Measurements from ENCODE around the gene RAB21. TPM values are rescaled to one million over a fixed set of nuclear protein-coding genes. Genes with fewer than 3 reads are reported as not detected.
"Not testable (repeated sequence)": the region's sequence is repeated elsewhere in the genome, so short reads cannot be mapped to it uniquely, and the experiment has no call there.

The RAB21 gene
- polyA plus RNA-seq, 4 donors = 59.6 to 70.3 (median 67.4) TPM

DNA sequence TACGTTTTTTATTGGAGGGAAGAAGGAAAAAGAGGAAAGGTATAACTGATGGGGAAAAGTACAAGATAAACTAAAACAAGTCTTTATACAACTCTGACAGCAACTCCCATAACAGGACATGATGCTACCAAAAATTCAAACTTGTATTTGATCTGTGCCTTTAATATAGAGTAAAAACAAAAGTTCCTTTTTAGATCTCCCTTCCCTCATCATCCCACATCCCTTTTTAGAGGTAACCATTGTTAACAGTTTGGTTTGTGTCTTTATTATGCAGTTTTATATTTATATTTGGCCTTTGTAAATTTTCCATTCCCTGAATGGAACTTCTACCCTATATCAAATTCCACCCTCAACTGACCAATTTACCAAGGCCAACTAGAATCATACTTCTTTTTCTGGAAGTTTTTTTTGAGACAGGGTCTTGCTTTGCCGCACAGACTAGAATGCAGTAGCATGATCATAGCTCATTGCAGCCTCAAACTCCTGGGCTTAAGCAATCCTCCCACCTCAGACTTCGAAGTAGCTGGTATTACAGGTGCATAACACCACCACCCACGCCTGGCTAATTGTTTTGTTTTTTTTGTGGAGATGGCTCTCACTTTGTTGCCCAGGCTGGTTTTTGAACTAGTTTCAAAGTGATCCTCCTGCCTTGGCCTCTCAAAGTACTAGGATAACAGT, 36.9 kb downstream of the RAB21 start:
- DNase-seq (ENCODE audit: low read depth in 4 of 4, low spot score in 2 of 4) = no peak

DNA sequence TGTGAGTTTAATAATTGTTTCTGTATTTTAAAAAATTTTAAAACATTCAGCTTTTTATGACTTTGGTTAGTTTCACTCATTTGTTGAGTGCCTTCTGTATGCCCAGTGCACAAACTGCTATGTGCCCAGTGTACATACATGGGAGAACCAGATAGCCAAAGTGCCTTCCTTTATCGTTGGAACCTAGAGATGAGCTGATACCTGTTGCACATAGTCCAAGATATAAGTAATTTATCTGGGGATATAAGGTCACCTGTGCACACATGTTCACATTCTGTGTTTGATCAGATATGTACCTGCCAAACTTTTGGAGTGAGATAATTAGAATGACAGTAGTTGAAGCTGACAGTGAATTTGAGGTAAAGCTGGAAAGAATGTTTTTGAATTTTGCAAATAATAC, 37.9 kb downstream of the RAB21 start:
- DNase-seq (ENCODE audit: low read depth in 4 of 4, low spot score in 2 of 4) = no peak

DNA sequence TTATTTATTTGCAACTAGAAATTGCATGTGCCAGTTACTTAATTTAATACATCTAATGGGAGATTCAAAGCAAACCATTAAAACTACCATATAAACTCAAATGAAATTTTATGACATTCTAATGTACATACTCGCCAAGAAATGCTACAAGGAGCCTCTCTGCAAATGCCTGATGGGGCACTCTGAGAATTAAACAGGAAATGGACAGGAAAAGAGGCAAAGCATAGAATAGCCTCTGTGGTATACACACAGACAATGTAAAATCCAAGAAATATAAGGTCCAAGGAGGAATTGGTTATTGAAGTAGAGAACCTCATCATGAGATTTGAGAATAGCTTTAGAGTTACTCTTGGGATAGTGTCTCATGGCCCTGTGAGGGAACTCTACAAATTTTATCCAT, 41.2 kb downstream of the RAB21 start:
- no peak for DNase-seq (ENCODE audit: low read depth in 4 of 4, low spot score in 2 of 4)

DNA sequence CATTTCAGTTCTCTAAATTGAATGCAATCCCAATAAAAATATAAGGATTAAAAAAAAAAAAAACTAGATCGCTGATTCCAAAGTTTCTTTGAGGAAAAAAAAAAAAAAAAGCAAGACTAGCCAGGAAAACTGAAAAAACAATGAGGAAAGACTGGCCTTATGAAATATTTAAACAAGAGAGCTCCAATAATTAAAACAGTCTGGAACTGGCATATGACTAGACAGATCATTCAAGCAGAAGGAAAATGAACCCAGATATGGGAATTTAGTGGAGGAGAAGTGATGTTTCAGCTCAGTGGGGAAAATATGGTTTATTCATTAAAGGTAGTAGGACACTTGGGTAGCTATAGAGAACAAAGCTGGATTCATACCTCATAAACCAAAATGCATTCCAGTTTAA, 42.9 kb downstream of the RAB21 start:
- DNase-seq (ENCODE audit: low read depth in 4 of 4, low spot score in 2 of 4) = no peak

DNA sequence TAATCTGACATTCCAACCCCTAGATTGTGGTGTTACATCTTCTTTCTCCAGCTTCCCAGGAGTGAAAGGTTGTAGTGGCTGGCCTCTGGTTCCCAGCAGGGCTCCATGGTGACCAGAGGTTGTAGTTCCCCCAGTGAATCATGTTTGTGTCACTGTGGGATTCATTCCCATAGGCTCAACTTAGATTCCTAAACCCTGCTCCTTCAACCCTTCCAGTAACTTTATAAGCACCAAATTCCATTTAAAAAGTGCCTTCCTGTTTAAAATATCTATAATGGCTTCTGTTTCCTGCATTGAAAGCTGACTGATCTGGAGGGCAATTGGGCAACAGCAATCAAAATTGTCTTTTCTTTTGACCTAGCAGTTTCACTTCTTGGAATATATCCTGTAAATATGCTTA, 44.4 kb downstream of the RAB21 start:
- no peak for DNase-seq (ENCODE audit: low read depth in 4 of 4, low spot score in 2 of 4)

DNA sequence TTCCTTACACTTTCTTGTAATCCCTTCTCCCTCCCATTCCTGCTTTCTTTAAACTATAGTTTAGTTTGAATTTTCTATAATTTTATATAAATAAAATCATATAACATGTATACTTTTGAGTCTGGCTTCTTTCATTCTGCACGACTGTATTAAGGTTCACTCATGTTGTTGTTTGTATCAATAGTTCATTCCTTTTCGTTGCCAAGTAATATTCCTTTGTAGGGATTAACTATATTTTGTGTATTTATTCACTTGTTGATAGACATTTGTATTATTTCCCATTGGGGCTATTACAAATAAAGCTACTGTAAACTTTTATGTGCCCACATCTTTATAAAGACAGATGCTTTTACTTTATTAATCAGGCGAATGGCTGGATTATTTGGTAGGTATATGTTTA, 45.5 kb downstream of the RAB21 start:
- no peak for DNase-seq (ENCODE audit: low read depth in 4 of 4, low spot score in 2 of 4)

DNA sequence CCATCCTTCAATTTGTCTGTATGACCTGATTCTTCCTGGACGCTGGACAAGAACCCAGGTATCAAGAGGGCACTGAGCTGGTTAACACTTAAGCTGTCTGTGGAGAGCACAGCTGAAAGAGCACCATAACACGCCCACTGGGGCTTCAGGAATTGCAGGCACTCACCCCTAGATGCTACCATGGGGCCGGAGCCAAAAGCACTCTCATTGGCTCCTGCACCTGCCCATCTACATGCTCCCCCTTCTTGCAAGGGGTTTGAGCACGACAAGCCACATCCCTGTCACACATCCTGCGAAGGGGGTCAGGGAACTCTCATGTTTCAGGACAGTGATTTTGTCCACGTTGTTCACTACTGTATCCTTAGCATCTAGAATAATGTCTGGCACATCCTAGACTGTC, 49.8 kb downstream of the RAB21 start:
- DNase-seq (ENCODE audit: low read depth in 4 of 4, low spot score in 2 of 4) = no peak

DNA sequence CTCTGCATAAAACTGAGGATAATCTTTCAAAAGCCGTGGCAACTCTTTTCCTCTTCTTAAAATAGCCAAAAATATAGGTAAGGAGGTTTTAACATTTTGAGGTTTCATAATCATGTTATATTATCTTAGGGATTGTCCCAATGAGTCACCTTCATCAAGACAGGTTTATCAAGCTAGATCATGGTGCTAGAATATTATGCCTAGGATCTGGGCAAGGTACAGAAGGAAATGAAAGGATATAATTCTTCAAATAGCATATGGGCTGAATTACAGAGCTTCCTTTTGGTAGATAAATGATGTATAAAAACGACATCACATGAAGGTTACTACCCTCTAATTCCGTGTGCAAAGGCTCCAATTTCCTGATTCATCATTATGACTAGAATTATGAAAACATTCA, 56.3 kb downstream of the RAB21 start:
- DNase-seq (ENCODE audit: low read depth in 4 of 4, low spot score in 2 of 4) = no peak

DNA sequence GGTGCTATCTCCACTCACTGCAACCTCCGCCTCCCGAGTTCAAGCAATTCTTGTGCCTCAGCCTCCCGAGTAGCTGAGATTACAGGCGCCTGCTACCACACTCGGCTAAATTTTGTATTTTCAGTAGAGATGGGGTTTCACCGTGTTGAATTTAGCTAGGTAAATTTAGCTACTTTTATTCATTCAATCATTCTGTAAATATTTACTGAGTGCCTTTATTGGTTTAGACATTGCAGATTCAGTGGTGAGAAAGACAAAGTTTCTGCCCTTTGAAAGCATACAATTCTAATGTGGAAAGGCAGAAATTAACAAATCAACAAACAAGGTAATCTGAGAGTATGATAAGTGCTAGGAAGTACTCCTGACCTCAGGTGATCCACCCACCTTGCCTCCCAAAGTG, 60.6 kb downstream of the RAB21 start:
- not testable (repeated sequence) for DNase-seq (ENCODE audit: low read depth in 4 of 4, low spot score in 2 of 4)

DNA sequence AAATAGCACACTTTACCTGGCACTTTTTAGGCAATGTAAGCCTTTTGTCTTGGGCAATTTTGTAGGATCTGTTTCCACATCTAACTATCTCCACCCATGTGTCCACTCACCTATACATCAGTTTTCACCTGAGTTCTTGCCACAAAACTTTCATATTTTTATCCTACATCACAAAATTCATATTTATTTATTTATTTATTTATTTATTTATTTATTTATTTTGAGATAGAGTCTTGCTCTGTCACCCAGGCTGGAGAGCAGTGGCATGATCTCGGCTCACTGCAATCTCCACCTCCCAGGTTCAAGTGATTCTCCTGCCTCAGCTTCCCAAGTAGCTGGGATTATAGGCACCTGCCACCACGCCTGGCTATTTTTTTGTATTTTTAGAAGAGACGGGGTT, 67.4 kb downstream of the RAB21 start:
- not testable (repeated sequence) for DNase-seq (ENCODE audit: low read depth in 4 of 4, low spot score in 2 of 4)

DNA sequence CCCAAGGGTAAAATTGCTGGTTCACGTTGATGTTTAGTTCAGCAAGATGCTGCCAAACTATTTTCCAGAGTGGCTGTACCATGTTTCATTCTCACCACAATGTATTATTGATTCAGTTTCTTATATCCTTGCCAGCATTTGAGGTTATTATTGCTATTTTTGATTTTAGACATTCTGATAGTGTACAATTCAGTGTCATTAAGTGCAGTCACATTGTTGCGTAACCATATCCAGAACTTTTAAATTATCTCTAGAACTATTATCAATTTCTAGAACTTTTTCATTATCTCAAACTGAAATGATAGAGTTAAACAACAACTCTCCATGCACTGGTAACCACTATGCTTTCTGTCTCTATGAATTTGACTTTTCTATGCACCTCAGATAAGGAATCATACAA, 74.2 kb downstream of the RAB21 start:
- no peak for DNase-seq (ENCODE audit: low read depth in 4 of 4, low spot score in 2 of 4)

DNA sequence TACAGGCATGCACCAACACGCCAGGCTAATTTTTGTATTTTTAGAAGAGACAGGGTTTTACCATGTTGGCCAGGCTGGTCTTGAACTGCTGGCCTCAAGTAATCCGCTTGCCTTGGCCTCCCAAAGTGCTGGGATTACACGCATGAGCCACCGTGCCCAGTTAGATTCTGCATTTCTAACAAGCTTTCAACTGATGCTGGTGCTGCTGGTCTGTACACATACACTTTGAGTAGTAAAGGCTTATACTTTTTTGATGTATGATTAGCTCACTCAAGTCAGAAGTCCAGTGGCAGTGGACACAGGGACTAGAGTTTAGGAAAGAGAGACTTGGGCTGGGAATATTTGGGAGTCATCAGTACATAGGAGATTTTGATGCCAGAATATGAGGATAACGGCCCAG, 82.7 kb downstream of the RAB21 start:
- DNase-seq (ENCODE audit: low read depth in 4 of 4, low spot score in 2 of 4) = no peak

DNA sequence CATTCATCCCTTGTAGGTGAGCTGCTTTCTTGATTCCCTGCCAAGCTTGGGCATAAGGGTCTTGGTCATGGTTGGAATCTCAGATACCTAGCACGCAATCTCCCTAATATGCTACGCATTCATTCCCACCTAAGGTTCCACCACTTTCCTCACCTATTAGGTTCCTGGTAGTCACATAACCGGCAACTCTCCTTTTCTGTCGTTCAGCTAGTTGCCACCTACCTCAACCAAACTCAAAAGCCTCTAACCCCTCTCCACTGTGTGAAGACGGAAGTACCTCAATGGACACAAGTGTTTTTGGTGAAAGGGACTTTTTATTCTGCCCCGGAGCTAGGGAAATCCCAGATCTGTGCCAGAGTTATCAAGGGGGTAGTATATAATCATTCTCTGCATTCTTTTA, 83.6 kb downstream of the RAB21 start:
- DNase-seq (ENCODE audit: low read depth in 4 of 4, low spot score in 2 of 4) = no peak

DNA sequence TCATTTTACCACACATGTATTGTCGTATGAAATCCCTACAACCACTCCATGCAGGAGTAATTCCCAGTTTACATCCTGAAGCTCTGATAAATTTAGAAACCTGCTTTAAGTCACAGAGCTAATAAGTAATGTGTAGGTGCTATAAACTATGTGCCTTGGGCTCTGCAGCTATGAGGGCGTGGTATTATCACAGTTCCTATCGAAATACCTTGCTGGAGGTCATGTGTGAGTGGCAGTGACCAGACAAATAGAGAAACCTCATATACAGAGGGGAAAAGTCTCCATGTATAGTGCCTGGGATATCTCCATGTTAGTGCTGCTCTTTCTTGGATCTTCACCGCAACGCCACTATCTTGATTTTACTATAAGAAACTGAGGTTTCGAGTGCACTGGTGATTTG, 84.0 kb downstream of the RAB21 start:
- DNase-seq (ENCODE audit: low read depth in 4 of 4, low spot score in 2 of 4) = no peak

DNA sequence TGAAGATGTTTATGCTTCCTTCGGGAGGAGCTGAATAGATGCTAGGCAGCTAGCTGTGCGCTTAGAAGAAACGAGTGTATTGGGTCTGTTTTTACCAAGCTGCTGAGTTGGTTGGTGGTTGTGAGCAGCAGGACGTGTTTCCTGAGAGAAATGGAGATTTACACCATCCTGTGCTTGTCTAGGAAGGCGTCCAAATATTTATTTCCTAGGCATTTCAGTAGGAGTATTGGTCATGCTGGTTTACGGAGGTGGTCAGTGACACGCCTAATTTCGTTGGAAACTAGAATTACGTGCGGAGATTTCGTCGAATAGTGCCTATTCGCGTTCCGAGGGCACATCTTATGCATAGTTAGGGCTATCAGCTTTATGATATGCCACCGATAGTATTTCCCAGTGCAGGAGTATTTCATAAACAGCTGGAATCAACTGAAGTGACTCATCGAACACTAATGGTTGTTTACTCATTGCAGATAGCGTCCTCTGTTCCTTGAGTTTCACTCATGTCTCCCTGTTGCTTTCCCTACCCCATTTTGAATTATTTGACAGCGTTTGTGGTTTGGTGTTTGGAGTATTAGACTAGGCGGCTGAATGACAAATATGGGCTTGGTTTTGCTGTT, 85.7 kb downstream of the RAB21 start:
- DNase-seq (ENCODE audit: low read depth in 4 of 4, low spot score in 2 of 4) = peak in 3 of 4 donors; percentile 28 to 38 (median 36)

DNA sequence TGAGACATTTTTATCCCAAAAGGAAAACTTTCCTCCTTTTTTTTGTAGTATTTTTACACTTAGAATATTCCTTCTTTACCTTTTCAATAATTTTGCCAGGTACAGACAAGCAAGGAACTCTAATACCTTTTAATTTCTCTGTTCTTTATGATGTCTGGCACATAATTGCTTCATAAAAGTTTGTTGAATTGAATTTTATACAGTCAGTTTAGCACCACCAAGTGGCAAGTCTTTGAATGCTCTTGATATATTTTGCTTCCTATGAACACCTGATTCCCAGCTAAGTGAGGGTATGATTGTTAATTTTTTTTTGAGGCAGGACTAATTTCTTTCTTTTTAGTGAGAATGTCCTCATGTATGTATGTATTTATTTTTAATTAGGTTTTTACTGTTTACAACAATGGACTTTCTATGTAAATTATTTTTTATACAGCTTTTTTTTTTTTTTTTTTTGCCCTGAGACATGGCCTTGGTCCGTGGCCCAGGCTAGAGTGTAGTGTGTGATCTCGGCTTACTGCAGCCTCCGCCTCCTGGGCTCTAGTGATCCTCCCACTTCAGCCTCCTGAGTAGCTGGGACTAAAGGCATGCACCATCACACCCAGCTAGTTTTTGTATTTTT, 91.8 kb downstream of the RAB21 start:
- peak in 1 of 4 donors; percentile 5 for DNase-seq (ENCODE audit: low read depth in 4 of 4, low spot score in 2 of 4)

DNA sequence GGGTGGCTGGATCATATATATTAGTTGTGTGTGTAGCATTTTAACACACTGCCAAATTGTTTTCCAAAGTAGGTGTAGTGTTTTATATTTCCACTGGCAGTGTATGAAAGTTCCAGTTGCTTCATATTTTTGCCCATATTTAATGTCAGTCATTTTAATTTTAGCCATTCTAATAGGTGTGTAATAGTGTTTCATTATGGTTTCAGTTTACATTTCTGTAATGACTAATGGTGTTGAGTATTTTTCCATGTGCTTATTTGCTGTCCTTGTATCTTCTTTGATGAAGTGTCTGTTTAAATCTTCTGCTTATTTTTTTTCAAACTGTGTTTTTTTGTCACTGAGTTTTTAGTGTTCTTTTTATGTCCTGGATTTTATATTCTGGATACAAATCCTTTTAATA, 93.5 kb downstream of the RAB21 start:
- DNase-seq (ENCODE audit: low read depth in 4 of 4, low spot score in 2 of 4) = no peak

DNA sequence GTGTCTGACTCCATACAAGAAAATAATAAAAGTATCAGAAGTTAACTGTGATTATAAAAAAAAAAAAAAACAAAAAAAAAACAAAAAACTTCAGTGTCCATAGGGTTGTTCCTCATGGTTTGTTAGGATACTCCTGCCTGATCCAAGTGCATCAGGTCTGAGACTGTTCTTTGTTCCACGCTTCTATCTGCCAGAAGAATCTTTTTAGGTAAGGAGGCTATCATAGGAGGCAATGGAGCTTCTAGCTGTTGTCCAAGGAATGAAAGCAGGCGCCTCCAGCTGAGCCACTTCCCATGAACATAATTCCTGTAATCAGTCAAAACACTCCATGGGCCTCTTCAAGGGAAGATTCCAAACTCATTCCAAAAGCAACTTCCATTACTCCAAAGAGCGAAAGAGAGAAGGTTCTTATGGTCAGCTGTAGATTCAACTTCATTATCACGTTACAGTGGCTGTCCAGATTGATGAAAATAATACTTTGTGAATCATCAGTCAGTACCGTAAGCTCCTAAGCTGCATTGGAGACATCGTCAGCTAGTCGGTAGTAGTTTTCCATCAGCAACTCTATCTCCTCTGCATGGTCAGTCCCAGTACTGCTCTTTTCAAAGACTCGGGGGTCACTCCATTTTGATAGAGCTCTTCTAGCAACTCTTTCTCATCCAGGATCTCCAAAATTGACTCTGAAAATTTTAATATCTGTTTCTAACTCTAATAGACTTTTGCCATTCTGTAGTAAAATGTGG, 94.6 kb downstream of the RAB21 start:
- no peak for DNase-seq (ENCODE audit: low read depth in 4 of 4, low spot score in 2 of 4)
